ENCODE results near the gene TNFSF13B. TPM values are rescaled to one million over a fixed set of nuclear protein-coding genes. Genes with fewer than 3 reads are reported as not detected.

TNFSF13B gene
- total RNA-seq, 6 donors from 2014 or later: 14.0 to 34.6 (median 19.7) TPM

DNA sequence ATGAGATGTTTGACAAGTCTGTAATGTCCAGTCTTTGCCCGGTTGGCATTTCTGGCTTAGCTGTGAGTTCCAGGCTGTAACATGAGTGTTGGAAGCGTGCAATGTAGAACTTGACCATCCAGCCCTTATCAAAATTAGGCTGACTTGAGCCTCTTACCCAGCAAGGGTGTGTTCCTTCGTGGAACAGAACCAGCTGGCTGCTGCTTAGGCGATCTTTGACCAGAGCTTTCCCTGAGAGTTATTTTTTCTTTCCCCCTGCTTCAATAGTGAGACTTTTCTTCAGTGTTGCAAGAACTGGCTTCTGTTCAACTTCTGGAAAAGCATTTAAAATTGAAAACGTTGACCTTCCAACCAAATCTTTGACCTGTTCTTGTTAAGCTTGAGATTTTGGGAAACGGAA is 6.5 kb downstream of the TNFSF13B start:
- DNase-seq (peak in 1 of 2 donors; percentile 53), ATAC-seq (ENCODE audit: low FRiP score in 2 of 2) (peak in 1 of 2 donors; percentile 84)
- H3K36me3 ChIP-seq: no peaks in the 10 kb centered on the region
- H3K27me3 ChIP-seq: no peaks in the 10 kb centered on the region
- no peak overlapping the region for H3K27ac ChIP-seq
- TF ChIP-seq EP300 (IDR thresholded peaks at IDR 0.05): no peak
- peak in 1 of 2 donors; percentile 11 for TF ChIP-seq POLR2AphosphoS5 (IDR thresholded peaks at IDR 0.05)
- H3K9me3 ChIP-seq: no peaks in the 10 kb centered on the region
- WGBS, 2 donors: 51 to 58% methylated on average over 6 of the region's 6 CpGs
- H3K4me1 ChIP-seq: peaks cover 0 to 8% (median 2%) of the 10 kb centered on the region in 4 donors
- H3K4me3 ChIP-seq: no peak overlapping the region

DNA sequence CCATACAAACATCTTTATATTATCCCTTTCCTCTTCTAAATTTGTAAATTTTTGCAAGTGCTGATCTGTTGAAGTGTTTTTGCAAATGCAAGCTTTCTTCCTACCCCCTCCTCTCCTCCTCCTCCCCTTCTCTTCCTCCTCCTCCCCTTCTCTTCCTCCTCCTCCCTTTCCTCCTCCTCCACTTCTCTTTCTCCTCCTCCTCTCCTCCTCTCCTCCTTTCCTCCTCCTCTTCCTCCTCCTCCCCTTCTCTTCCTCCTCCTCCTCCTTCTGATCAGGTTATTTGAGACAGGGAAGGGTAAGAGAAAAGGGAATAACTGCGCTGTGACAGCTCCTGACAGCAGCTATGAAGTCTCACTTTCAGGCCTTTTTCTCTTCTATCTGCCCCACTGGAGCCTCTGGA is 8.9 kb downstream of the TNFSF13B start:
- Histone ChIP-seq H3K9me3 (no peaks in the 10 kb centered on the region), H3K27me3 (no peaks in the 10 kb centered on the region), H3K27ac (no peak overlapping the region), H3K4me1 (peaks cover 0 to 8% (median 4%) of the 10 kb centered on the region in 4 donors), H3K4me3 (no peak overlapping the region), H3K36me3 (no peaks in the 10 kb centered on the region)
- no peak for DNase-seq
- 95 to 97% methylated on average over 1 of the region's 1 CpG for WGBS, 2 donors
- TF ChIP-seq, protein P1, sequence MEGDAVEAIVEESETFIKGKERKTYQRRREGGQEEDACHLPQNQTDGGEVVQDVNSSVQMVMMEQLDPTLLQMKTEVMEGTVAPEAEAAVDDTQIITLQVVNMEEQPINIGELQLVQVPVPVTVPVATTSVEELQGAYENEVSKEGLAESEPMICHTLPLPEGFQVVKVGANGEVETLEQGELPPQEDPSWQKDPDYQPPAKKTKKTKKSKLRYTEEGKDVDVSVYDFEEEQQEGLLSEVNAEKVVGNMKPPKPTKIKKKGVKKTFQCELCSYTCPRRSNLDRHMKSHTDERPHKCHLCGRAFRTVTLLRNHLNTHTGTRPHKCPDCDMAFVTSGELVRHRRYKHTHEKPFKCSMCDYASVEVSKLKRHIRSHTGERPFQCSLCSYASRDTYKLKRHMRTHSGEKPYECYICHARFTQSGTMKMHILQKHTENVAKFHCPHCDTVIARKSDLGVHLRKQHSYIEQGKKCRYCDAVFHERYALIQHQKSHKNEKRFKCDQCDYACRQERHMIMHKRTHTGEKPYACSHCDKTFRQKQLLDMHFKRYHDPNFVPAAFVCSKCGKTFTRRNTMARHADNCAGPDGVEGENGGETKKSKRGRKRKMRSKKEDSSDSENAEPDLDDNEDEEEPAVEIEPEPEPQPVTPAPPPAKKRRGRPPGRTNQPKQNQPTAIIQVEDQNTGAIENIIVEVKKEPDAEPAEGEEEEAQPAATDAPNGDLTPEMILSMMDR (IDR thresholded peaks at IDR 0.05): no peak
- no peak for TF ChIP-seq POLR2AphosphoS5 (IDR thresholded peaks at IDR 0.05)
- ATAC-seq (ENCODE audit: low FRiP score in 2 of 2): no peak

DNA sequence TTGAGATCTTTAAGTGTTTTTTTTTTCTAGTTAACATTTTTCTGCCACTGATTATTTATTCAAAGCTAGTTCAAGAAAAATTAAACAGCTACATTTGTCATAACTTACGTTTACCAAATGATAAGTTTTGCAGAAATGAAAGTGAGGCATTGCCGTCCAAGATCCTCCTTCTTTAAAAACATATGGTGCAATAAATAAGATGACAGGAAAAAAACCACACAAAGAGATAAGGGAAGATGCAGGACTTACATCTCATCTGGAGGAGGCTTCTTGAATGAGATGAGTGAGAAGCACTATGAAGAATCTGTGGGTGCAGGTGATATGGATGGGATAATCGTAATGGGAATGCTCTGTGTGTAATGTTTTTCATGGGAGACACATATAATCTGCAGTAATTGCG is 12.4 kb downstream of the TNFSF13B start:
- TF ChIP-seq POLR2A (IDR thresholded peaks at IDR 0.05) (no peak), POLR2AphosphoS5 (IDR thresholded peaks at IDR 0.05) (no peak), EP300 (IDR thresholded peaks at IDR 0.05) (no peak)
- Histone ChIP-seq H3K27ac (no peak overlapping the region), H3K4me1 (peaks cover 0 to 4% (median 0%) of the 10 kb centered on the region in 4 donors), H3K36me3 (no peaks in the 10 kb centered on the region), H3K27me3 (no peaks in the 10 kb centered on the region), H3K9me3 (no peaks in the 10 kb centered on the region), H3K4me3 (no peak overlapping the region)
- no peak for DNase-seq
- 56 to 68% methylated on average over 4 of the region's 4 CpGs for WGBS, 2 donors
- ATAC-seq (ENCODE audit: low FRiP score in 2 of 2): peak in 1 of 2 donors; percentile 19

DNA sequence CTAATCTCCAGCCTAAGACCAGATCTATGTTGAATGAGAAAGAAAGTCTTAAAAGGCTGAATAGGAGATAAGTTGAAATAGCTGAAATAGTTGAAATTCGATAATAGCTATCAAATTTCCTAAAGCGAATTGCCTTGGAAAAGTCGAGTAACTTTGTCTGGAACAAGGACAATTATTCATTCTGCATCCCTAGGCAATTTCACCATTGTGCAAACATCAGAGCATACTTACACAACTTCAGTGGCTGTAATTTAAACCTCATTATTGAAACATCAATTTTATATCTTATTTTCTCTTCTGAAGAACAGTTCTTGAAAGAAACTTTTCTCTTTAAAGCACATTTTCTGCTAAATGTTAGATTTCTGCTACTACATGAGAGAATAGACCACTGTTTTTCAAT is 13.6 kb downstream of the TNFSF13B start:
- TF ChIP-seq EP300 (IDR thresholded peaks at IDR 0.05): no peak
- TF ChIP-seq POLR2A (IDR thresholded peaks at IDR 0.05): no peak
- TF ChIP-seq, protein P1 (IDR thresholded peaks at IDR 0.05): no peak
- no peak for TF ChIP-seq POLR2AphosphoS5 (IDR thresholded peaks at IDR 0.05)
- no peak overlapping the region for H3K4me3 ChIP-seq
- DNase-seq (no peak), ATAC-seq (ENCODE audit: low FRiP score in 2 of 2) (peak in 1 of 2 donors; percentile 78)
- H3K36me3 ChIP-seq: no peaks in the 10 kb centered on the region
- 34 to 35% methylated on average over 3 of the region's 3 CpGs for WGBS, 2 donors
- H3K4me1 ChIP-seq: peaks cover 0 to 4% (median 0%) of the 10 kb centered on the region in 4 donors
- no peak overlapping the region for H3K27ac ChIP-seq
- no peaks in the 10 kb centered on the region for H3K9me3 ChIP-seq
- no peaks in the 10 kb centered on the region for H3K27me3 ChIP-seq

DNA sequence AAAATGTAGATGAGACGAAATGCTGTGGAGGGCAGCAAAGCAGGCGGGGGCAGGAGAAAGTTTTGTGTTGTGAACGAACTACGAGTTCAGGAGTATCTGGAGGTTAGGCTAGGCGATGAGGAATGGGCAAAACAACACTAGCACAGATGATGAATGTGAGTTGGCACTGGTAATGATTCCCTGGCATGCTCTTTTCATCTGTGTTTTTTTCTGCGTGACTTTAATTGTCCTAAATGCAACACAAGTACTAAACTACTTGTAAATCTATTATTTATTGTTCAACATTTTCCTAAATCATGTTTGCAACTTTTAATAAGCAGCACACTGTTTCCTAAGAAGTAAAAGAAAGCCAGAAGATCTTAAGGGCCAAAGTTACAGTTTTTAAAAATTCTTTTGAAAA is 19.2 kb downstream of the TNFSF13B start:
- ATAC-seq (ENCODE audit: low FRiP score in 2 of 2) (no peak), DNase-seq (no peak)
- H3K4me3 ChIP-seq: no peak overlapping the region
- no peak overlapping the region for H3K27ac ChIP-seq
- TF ChIP-seq EP300 (IDR thresholded peaks at IDR 0.05): no peak
- no peak for TF ChIP-seq POLR2AphosphoS5 (IDR thresholded peaks at IDR 0.05)
- TF ChIP-seq, protein P1 (IDR thresholded peaks at IDR 0.05): no peak
- TF ChIP-seq POLR2A (IDR thresholded peaks at IDR 0.05): no peak
- H3K27me3 ChIP-seq: no peaks in the 10 kb centered on the region
- H3K4me1 ChIP-seq: no peaks in the 10 kb centered on the region
- H3K9me3 ChIP-seq: no peaks in the 10 kb centered on the region
- 73 to 83% methylated on average over 6 of the region's 6 CpGs for WGBS, 2 donors
- no peaks in the 10 kb centered on the region for H3K36me3 ChIP-seq

DNA sequence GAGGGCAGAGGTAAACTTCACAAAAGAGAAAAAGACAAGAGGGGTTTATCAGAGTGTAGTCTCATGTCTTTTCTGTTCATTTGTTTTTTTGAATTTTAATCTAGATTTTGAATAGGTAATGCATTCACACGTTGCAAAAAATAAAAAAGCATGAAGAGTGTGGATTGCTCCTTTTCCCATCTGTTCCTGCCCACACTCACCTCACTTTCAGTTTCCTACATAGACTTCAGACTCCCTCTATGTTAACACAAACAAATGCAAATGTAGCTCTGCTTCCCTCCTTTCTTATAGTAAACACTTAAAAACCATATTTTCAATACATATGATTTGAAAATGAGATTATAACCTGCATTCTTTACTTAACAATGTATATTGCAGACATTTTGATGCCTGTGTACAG is 20.3 kb downstream of the TNFSF13B start:
- H3K4me3 ChIP-seq: no peak overlapping the region
- WGBS, 2 donors: 17 to 44% methylated on average over 1 of the region's 1 CpG
- no peak for ATAC-seq (ENCODE audit: low FRiP score in 2 of 2)
- H3K36me3 ChIP-seq: no peaks in the 10 kb centered on the region
- no peak overlapping the region for H3K27ac ChIP-seq
- H3K4me1 ChIP-seq: no peaks in the 10 kb centered on the region
- no peaks in the 10 kb centered on the region for H3K27me3 ChIP-seq
- TF ChIP-seq POLR2AphosphoS5 (IDR thresholded peaks at IDR 0.05): no peak
- TF ChIP-seq POLR2A (IDR thresholded peaks at IDR 0.05): no peak
- TF ChIP-seq EP300 (IDR thresholded peaks at IDR 0.05): no peak
- TF ChIP-seq, protein P1 (IDR thresholded peaks at IDR 0.05): no peak
- H3K9me3 ChIP-seq: no peaks in the 10 kb centered on the region
- DNase-seq: no peak
